Mesenchymal stem cell (in vitro differentiated cells and primary cell): Measurements from ENCODE around the gene ULBP3.

Experiments
- DNase-seq: peaks from one replicate; pipeline ENCODE4 v3.0.0-alpha.2; 2013
- H2AFZ ChIP-seq: one replicate; pipeline ENCODE4 v1.6.1; 2013; ENCODE audit warnings: low read depth, mild to moderate bottlenecking, control low read depth, inconsistent platforms, low read length, moderate library complexity
- H2AK5ac ChIP-seq: 2 replicates; pipeline ENCODE4 v1.6.1; 2013; ENCODE audit warnings: low read length, moderate library complexity, mild to moderate bottlenecking, inconsistent platforms; ENCODE audit not compliant: severe bottlenecking
- H2BK120ac ChIP-seq: one replicate; pipeline ENCODE4 v1.6.1; 2013; ENCODE audit warnings: low read depth, mild to moderate bottlenecking, inconsistent platforms, low read length, moderate library complexity
- H2BK12ac ChIP-seq, 2 experiments: one replicate each; pipeline ENCODE4 v1.6.1; 2013; ENCODE audit warnings: inconsistent platforms in 2 of 2, low read length in 2 of 2, mild to moderate bottlenecking in 2 of 2, moderate library complexity in 2 of 2, control low read depth in 1 of 2
- H2BK15ac ChIP-seq: one replicate; pipeline ENCODE4 v1.6.1; 2013; ENCODE audit warnings: mild to moderate bottlenecking, low read depth, inconsistent platforms; ENCODE audit not compliant: poor library complexity, severe bottlenecking
- H2BK5ac ChIP-seq: 2 replicates; pipeline ENCODE4 v1.6.1; 2013; ENCODE audit warnings: low read depth, mild to moderate bottlenecking, low read length, control low read depth, inconsistent platforms; ENCODE audit not compliant: poor library complexity, severe bottlenecking
- H3K14ac ChIP-seq, 2 experiments: one replicate each; pipeline ENCODE4 v1.6.1; 2013; ENCODE audit warnings: inconsistent platforms in 2 of 2, low read length in 2 of 2, control low read depth in 1 of 2, mild to moderate bottlenecking in 1 of 2, moderate library complexity in 1 of 2
- H3K18ac ChIP-seq, 2 experiments: one replicate each; pipeline ENCODE4 v1.6.1; 2013; ENCODE audit warnings: inconsistent platforms in 2 of 2, low read length in 2 of 2, control low read depth in 1 of 2, low read depth in 1 of 2, mild to moderate bottlenecking in 1 of 2
- H3K23ac ChIP-seq, 2 experiments: one replicate each; pipeline ENCODE4 v1.6.1; 2013; ENCODE audit warnings: inconsistent platforms in 2 of 2, low read length in 2 of 2, mild to moderate bottlenecking in 2 of 2, moderate library complexity in 2 of 2, control low read depth in 1 of 2
- H3K27ac ChIP-seq: 2 replicates; pipeline ENCODE4 v1.5.1; 2013; ENCODE audit warnings: mild to moderate bottlenecking, moderate library complexity, low read length, control low read depth, inconsistent platforms; ENCODE audit not compliant: poor library complexity, severe bottlenecking
- H3K27me3 ChIP-seq, 2 experiments: 2 replicates each; pipeline versions ENCODE4 v1.6.1 to v1.7.0; 2013; ENCODE audit warnings: low read length in 2 of 2, mild to moderate bottlenecking in 2 of 2, moderate library complexity in 2 of 2, control low read depth in 1 of 2, inconsistent platforms in 1 of 2; ENCODE audit not compliant: control insufficient read depth in 1 of 2, insufficient read depth in 1 of 2
- H3K36me3 ChIP-seq, 2 experiments: 2 replicates each; pipeline versions ENCODE4 v1.6.1 to v1.7.0; 2013; ENCODE audit warnings: low read length in 2 of 2, control low read depth in 1 of 2, inconsistent platforms in 1 of 2, low read depth in 1 of 2, mild to moderate bottlenecking in 1 of 2; ENCODE audit not compliant: insufficient read depth in 2 of 2, control insufficient read depth in 1 of 2
- H3K4ac ChIP-seq, 2 experiments: one replicate each; pipeline ENCODE4 v1.6.1; 2013; ENCODE audit warnings: inconsistent platforms in 2 of 2, low read length in 2 of 2, mild to moderate bottlenecking in 2 of 2, moderate library complexity in 2 of 2, control low read depth in 1 of 2, low read depth in 1 of 2
- H3K4me1 ChIP-seq: 2 replicates; pipeline ENCODE4 v1.6.1; 2013; ENCODE audit warnings: low read depth, low read length, control low read depth; ENCODE audit not compliant: control insufficient read depth, insufficient read depth
- H3K4me2 ChIP-seq: 2 replicates; pipeline ENCODE4 v1.6.1; 2013; ENCODE audit warnings: low read length, mild to moderate bottlenecking, inconsistent platforms; ENCODE audit not compliant: poor library complexity, severe bottlenecking
- H3K4me3 ChIP-seq, 2 experiments: 2 replicates each; pipeline versions ENCODE4 v1.5.1 to v1.7.0; 2013; ENCODE audit warnings: low read length in 2 of 2, mild to moderate bottlenecking in 2 of 2, control low read depth in 1 of 2, low read depth in 1 of 2; ENCODE audit not compliant: insufficient read depth in 1 of 2
- H3K79me1 ChIP-seq: replicated peaks from 2 replicates; pipeline ENCODE4 v1.6.1; 2013; ENCODE audit warnings: mild to moderate bottlenecking, control low read depth, low read length, inconsistent platforms; ENCODE audit not compliant: poor library complexity, severe bottlenecking
- H3K9ac ChIP-seq: 2 replicates; pipeline ENCODE4 v1.7.0; 2013; ENCODE audit warnings: mild to moderate bottlenecking, low read length, moderate library complexity
- H3K9me3 ChIP-seq: 2 replicates; pipeline ENCODE4 v1.7.0; 2013; ENCODE audit warnings: mild to moderate bottlenecking, low read length; ENCODE audit not compliant: control insufficient read depth
- H4K8ac ChIP-seq: one replicate; pipeline ENCODE4 v1.6.1; 2013; ENCODE audit warnings: inconsistent platforms, mild to moderate bottlenecking, low read length, moderate library complexity
- H4K91ac ChIP-seq: one replicate; pipeline ENCODE4 v1.6.1; 2013; ENCODE audit warnings: mild to moderate bottlenecking, low read length, inconsistent platforms
- WGBS: methylation state at CpG from one replicate; pipeline ENCODE4 v1.1.7; 2013; ENCODE audit warnings: mixed read lengths; 5-methylcytosine and 5-hydroxymethylcytosine counted together

The ULBP3 gene

GRCh38 chr6:150079604-150080003 lies 10.7 kb upstream of the ULBP3 start:
- H3K4me2 ChIP-seq = no peak overlapping the region
- H2AK5ac ChIP-seq = no peak overlapping the region
- no peak overlapping the region for H3K14ac ChIP-seq
- H2BK120ac ChIP-seq = no peak overlapping the region
- H3K36me3 ChIP-seq = no peaks in the 10 kb centered on the region
- no peaks in the 10 kb centered on the region for H3K4me1 ChIP-seq
- H3K27ac ChIP-seq = no peak overlapping the region
- no peak overlapping the region for H3K23ac ChIP-seq
- no peak overlapping the region for H4K91ac ChIP-seq
- H3K4me3 ChIP-seq = no peak overlapping the region
- no peak overlapping the region for H3K4ac ChIP-seq
- no peak overlapping the region for H3K18ac ChIP-seq
- peak; percentile 2 for DNase-seq
- H3K27me3 ChIP-seq = peaks cover 12 to 24% of the 10 kb centered on the region in 2 experiments
- no peak overlapping the region for H2AFZ ChIP-seq
- H2BK5ac ChIP-seq = no peak overlapping the region
- H3K9ac ChIP-seq = no peak overlapping the region
- 74% methylated on average over 4 of the region's 4 CpGs for WGBS
- no peaks in the 10 kb centered on the region for H3K79me1 ChIP-seq
- no peak overlapping the region for H2BK12ac ChIP-seq
- no peak overlapping the region for H2BK15ac ChIP-seq
- H3K9me3 ChIP-seq = no peaks in the 10 kb centered on the region
- H4K8ac ChIP-seq = no peak overlapping the region

GRCh38 chr6:150078788-150079187 lies 9.9 kb upstream of the ULBP3 start:
- no peak overlapping the region for H2BK15ac ChIP-seq
- H3K79me1 ChIP-seq = no peaks in the 10 kb centered on the region
- no peak overlapping the region for H3K4me3 ChIP-seq
- no peaks in the 10 kb centered on the region for H3K4me1 ChIP-seq
- H3K9ac ChIP-seq = no peak overlapping the region
- no peak overlapping the region for H4K8ac ChIP-seq
- H2AFZ ChIP-seq = no peak overlapping the region
- H3K4ac ChIP-seq = no peak overlapping the region
- H3K9me3 ChIP-seq = no peaks in the 10 kb centered on the region
- no peak overlapping the region for H2BK12ac ChIP-seq
- no peak overlapping the region for H3K18ac ChIP-seq
- H3K27me3 ChIP-seq = peaks cover 4 to 16% of the 10 kb centered on the region in 2 experiments
- H2BK120ac ChIP-seq = no peak overlapping the region
- no peaks in the 10 kb centered on the region for H3K36me3 ChIP-seq
- H2BK5ac ChIP-seq = no peak overlapping the region
- no peak overlapping the region for H3K27ac ChIP-seq
- DNase-seq = peak; percentile 10
- no peak overlapping the region for H3K14ac ChIP-seq
- H2AK5ac ChIP-seq = no peak overlapping the region
- H4K91ac ChIP-seq = no peak overlapping the region
- H3K23ac ChIP-seq = no peak overlapping the region
- 52% methylated on average over 2 of the region's 2 CpGs for WGBS
- H3K4me2 ChIP-seq = no peak overlapping the region

GRCh38 chr6:150076196-150076893 lies 7.4 kb upstream of the ULBP3 start:
- H2AFZ ChIP-seq = no peak overlapping the region

GRCh38 chr6:150075034-150075421 lies 6.1 kb upstream of the ULBP3 start:
- WGBS = no CpG with 5 or more reads among the region's 2 CpGs
- Histone ChIP-seq H2BK15ac (no peak overlapping the region), H3K4me2 (no peak overlapping the region)

More at GRCh38 chr6:150076196-150076893, 7.4 kb upstream of the ULBP3 start:
- no peak overlapping the region for H3K27ac ChIP-seq
- no peaks in the 10 kb centered on the region for H3K79me1 ChIP-seq
- peaks cover 4% of the 10 kb centered on the region for H3K4me1 ChIP-seq
- H3K23ac ChIP-seq = no peak overlapping the region
- H3K4me2 ChIP-seq = no peak overlapping the region
- 66% methylated on average over 6 of the region's 8 CpGs for WGBS
- no peaks in the 10 kb centered on the region for H3K9me3 ChIP-seq
- H3K4ac ChIP-seq = no peak overlapping the region
- no peak overlapping the region for H2BK12ac ChIP-seq
- no peak overlapping the region for H2BK120ac ChIP-seq
- H2AK5ac ChIP-seq = no peak overlapping the region
- no peak overlapping the region for H2BK15ac ChIP-seq
- H3K18ac ChIP-seq = no peak overlapping the region
- no peak overlapping the region for H4K91ac ChIP-seq
- no peaks in the 10 kb centered on the region for H3K36me3 ChIP-seq
- no peak overlapping the region for H4K8ac ChIP-seq
- no peak overlapping the region for H2BK5ac ChIP-seq
- no peak overlapping the region for H3K4me3 ChIP-seq
- peak; percentile 10 for DNase-seq
- peaks cover 0 to 5% of the 10 kb centered on the region in 2 experiments for H3K27me3 ChIP-seq
- no peak overlapping the region for H3K9ac ChIP-seq
- H3K14ac ChIP-seq = no peak overlapping the region

More at GRCh38 chr6:150075034-150075421, 6.1 kb upstream of the ULBP3 start:
- no peak for DNase-seq
- Histone ChIP-seq H2AK5ac (no peak overlapping the region), H3K23ac (no peak overlapping the region), H2BK12ac (no peak overlapping the region), H3K4ac (no peak overlapping the region), H3K27ac (no peak overlapping the region), H3K18ac (no peak overlapping the region), H2AFZ (no peak overlapping the region), H3K9ac (no peak overlapping the region), H4K8ac (no peak overlapping the region), H3K4me1 (peaks cover 5% of the 10 kb centered on the region), H4K91ac (no peak overlapping the region), H3K14ac (no peak overlapping the region), H3K9me3 (no peaks in the 10 kb centered on the region), H3K79me1 (no peaks in the 10 kb centered on the region), H3K4me3 (no peak overlapping the region), H3K27me3 (peaks cover 0 to 5% of the 10 kb centered on the region in 2 experiments), H2BK5ac (no peak overlapping the region), H2BK120ac (no peak overlapping the region), H3K36me3 (no peaks in the 10 kb centered on the region)
